Naive thymus-derived CD4-positive, alpha-beta T cell (primary cell): Measurements from ENCODE around the gene RPGRIP1. TPM values are rescaled to one million over a fixed set of nuclear protein-coding genes. Genes with fewer than 3 reads are reported as not detected.
"Not testable (repeated sequence)": the region's sequence is repeated elsewhere in the genome, so short reads cannot be mapped to it uniquely, and the experiment has no call there.

Experiments
- ATAC-seq: fragments of 150-1000 bp; cut with Tn5 transposase; 2 replicates; pipeline ENCODE4 v1.10.0; 2021; ENCODE audit warnings: mild to moderate bottlenecking, moderate library complexity
- CTCF ChIA-PET: fragments of 350-600 bp; sonication (Branson Sonifier 250); formaldehyde crosslinking; loops from one replicate; lab custom pipeline; 2021; ENCODE audit warnings: antibody characterized with exemption; lab: Charles Lee
- POLR2A ChIA-PET: fragments of 350-600 bp; sonication (Branson Sonifier 250); formaldehyde crosslinking; loops from one replicate; lab custom pipeline; 2021; ENCODE audit warnings: antibody characterized with exemption, inconsistent platforms; lab: Charles Lee
- DNase-seq, 9 donors: peaks; one replicate each; pipeline versions ENCODE4 v3.0.0 to v3.0.0-alpha.2; 2020 to 2022; ENCODE audit warnings: mixed read lengths in 1 of 9
- H3K27ac ChIP-seq: one replicate; pipeline ENCODE4 v1.7.0; 2013; ENCODE audit warnings: mild to moderate bottlenecking, low read depth, low read length, moderate library complexity
- H3K27me3 ChIP-seq, 2 donors: one replicate each; pipeline ENCODE4 v1.7.0; 2013; ENCODE audit warnings: low read length in 2 of 2, mild to moderate bottlenecking in 2 of 2, moderate library complexity in 2 of 2; ENCODE audit not compliant: control insufficient read depth in 2 of 2, insufficient read depth in 2 of 2
- H3K36me3 ChIP-seq, 3 experiments: 1 replicate in 2 of 3; 2 replicates in 1 of 3; pipeline ENCODE4 v1.7.0; 2013; ENCODE audit warnings: low read length in 3 of 3, mild to moderate bottlenecking in 3 of 3, moderate library complexity in 1 of 3; ENCODE audit not compliant: insufficient read depth in 3 of 3, control insufficient read depth in 2 of 3
- H3K4me1 ChIP-seq, 2 donors: one replicate each; pipeline ENCODE4 v1.7.0; 2013; ENCODE audit warnings: low read length in 2 of 2, mild to moderate bottlenecking in 2 of 2, moderate library complexity in 1 of 2; ENCODE audit not compliant: control insufficient read depth in 2 of 2, insufficient read depth in 2 of 2
- H3K4me3 ChIP-seq: 2 replicates; pipeline ENCODE4 v1.7.0; 2013; ENCODE audit warnings: mild to moderate bottlenecking, low read length
- H3K9me3 ChIP-seq, 3 experiments: 1 replicate in 2 of 3; 2 replicates in 1 of 3; pipeline ENCODE4 v1.7.0; 2013; ENCODE audit warnings: low read length in 3 of 3; ENCODE audit not compliant: control insufficient read depth in 2 of 3
- H3K27ac Mint-ChIP-seq, 9 donors: one replicate each; pipeline ENCODE4 v1.8.0; 2020 to 2022; ENCODE audit warnings: mixed read lengths in 9 of 9, mild to moderate bottlenecking in 8 of 9, moderate library complexity in 5 of 9, inconsistent platforms in 2 of 9
- H3K27me3 Mint-ChIP-seq, 5 donors: one replicate each; pipeline ENCODE4 v1.8.0; 2021 to 2022; ENCODE audit warnings: mixed read lengths in 5 of 5, mild to moderate bottlenecking in 1 of 5
- H3K36me3 Mint-ChIP-seq, 5 donors: one replicate each; pipeline ENCODE4 v1.8.0; 2020 to 2022; ENCODE audit warnings: mixed read lengths in 5 of 5, mild to moderate bottlenecking in 3 of 5, inconsistent platforms in 1 of 5
- H3K4me1 Mint-ChIP-seq, 7 donors: one replicate each; pipeline ENCODE4 v1.8.0; 2020 to 2022; ENCODE audit warnings: mixed read lengths in 7 of 7, mild to moderate bottlenecking in 3 of 7, inconsistent platforms in 1 of 7
- H3K4me3 Mint-ChIP-seq, 10 donors: one replicate each; pipeline ENCODE4 v1.8.0; 2020 to 2022; ENCODE audit warnings: mild to moderate bottlenecking in 10 of 10, mixed read lengths in 10 of 10, moderate library complexity in 6 of 10, inconsistent platforms in 2 of 10
- H3K9me3 Mint-ChIP-seq, 11 donors: one replicate each; pipeline ENCODE4 v1.8.0; 2020 to 2022; ENCODE audit warnings: mixed read lengths in 11 of 11, mild to moderate bottlenecking in 4 of 11, inconsistent platforms in 1 of 11, moderate library complexity in 1 of 11
- intact Hi-C, 2 donors: fragments of 100-400 bp; cut with micrococcal nuclease; formaldehyde crosslinking; loops; one replicate each; pipeline ENCODE4 v1.15.1; 2023
- polyA plus RNA-seq, 2 donors: library from polyadenylated mRNA; unstranded; fragments of 300-500 nt; fragmentation: Illumina TruSeq; gene quantifications; one replicate each; pipeline ENCODE4 v1.2.3, GENCODE V29; 2021
- total RNA-seq, 6 experiments: library from RNA in 5 of 6; stranded (reverse) in 5 of 6; gene quantifications; 1 replicate in 5 of 6; 2 replicates in 1 of 6; pipeline ENCODE4 v1.2.3 and lab custom pipeline; 2021 to 2026

The RPGRIP1 gene
- total and polyA plus RNA-seq, 7 experiments from 2014 or later, result 0.24 to 1.5 TPM; not detected in 5

GRCh38 chr14:21286516-21286915 is 6.6 kb downstream of the RPGRIP1 start:
- H3K4me3 Mint-ChIP-seq, H3K36me3 Mint-ChIP-seq, H3K27ac Mint-ChIP-seq, H3K27me3 ChIP-seq, H3K36me3 ChIP-seq, H3K27ac ChIP-seq, intact Hi-C loops, H3K4me3 ChIP-seq, H3K4me1 Mint-ChIP-seq, H3K4me1 ChIP-seq, ATAC-seq, H3K9me3 ChIP-seq, POLR2A ChIA-PET, H3K9me3 Mint-ChIP-seq, CTCF ChIA-PET, DNase-seq: not testable (repeated sequence)
- peaks cover 0 to 20% (median 6%) of the 10 kb centered on the region in 5 donors for H3K27me3 Mint-ChIP-seq

GRCh38 chr14:21287168-21287567 is 7.3 kb downstream of the RPGRIP1 start:
- Mint-ChIP-seq H3K27me3 (peaks cover 0 to 20% (median 6%) of the 10 kb centered on the region in 5 donors), H3K9me3 (no peaks in the 10 kb centered on the region), H3K36me3 (no peaks in the 10 kb centered on the region), H3K4me3 (no peak overlapping the region), H3K4me1 (no peaks in the 10 kb centered on the region), H3K27ac (no peak overlapping the region)
- no peak overlapping the region for H3K4me3 ChIP-seq
- H3K27me3 ChIP-seq, result no peaks in the 10 kb centered on the region
- H3K36me3 ChIP-seq, result no peaks in the 10 kb centered on the region
- H3K27ac ChIP-seq, result no peak overlapping the region
- ChIA-PET CTCF (no interaction called here), POLR2A (no interaction called here)
- no peak for ATAC-seq
- DNase-seq, result no peak
- intact Hi-C loops, result no loop called here
- no peaks in the 10 kb centered on the region for H3K4me1 ChIP-seq
- no peaks in the 10 kb centered on the region for H3K9me3 ChIP-seq

- H3K4me1 Mint-ChIP-seq, CTCF ChIA-PET, H3K36me3 Mint-ChIP-seq, H3K9me3 Mint-ChIP-seq, DNase-seq, ATAC-seq, H3K36me3 ChIP-seq, intact Hi-C loops, H3K4me1 ChIP-seq, H3K27me3 ChIP-seq, H3K9me3 ChIP-seq, H3K4me3 Mint-ChIP-seq, H3K4me3 ChIP-seq, H3K27ac Mint-ChIP-seq, H3K27ac ChIP-seq: not testable (repeated sequence)
- POLR2A ChIA-PET, result interaction anchor here (0.7 kb wide), 1 partner anchor 43 kb away, joined by 4 read pairs; no protein-coding TSS in a partner anchor
- H3K27me3 Mint-ChIP-seq, result peaks cover 6 to 11% (median 8%) of the 10 kb centered on the region in 5 donors
Observed at GRCh38 chr14:21294026-21294425, 14.1 kb downstream of the RPGRIP1 start.

GRCh38 chr14:21298358-21298757 is 18.5 kb downstream of the RPGRIP1 start:
- no peak overlapping the region for H3K27ac Mint-ChIP-seq
- H3K9me3 Mint-ChIP-seq, result no peaks in the 10 kb centered on the region
- intact Hi-C loops, result no loop called here
- H3K36me3 ChIP-seq, result no peaks in the 10 kb centered on the region
- peaks cover 0 to 5% of the 10 kb centered on the region in 2 donors for H3K4me1 ChIP-seq
- no peak overlapping the region for H3K27ac ChIP-seq
- DNase-seq (no peak), ATAC-seq (no peak)
- peaks cover 20 to 40% (median 30%) of the 10 kb centered on the region in 5 donors for H3K27me3 Mint-ChIP-seq
- ChIA-PET CTCF (no interaction called here), POLR2A (no interaction called here)
- H3K4me3 Mint-ChIP-seq, result no peak overlapping the region
- peaks cover 0 to 8% (median 2%) of the 10 kb centered on the region in 7 donors for H3K4me1 Mint-ChIP-seq
- no peaks in the 10 kb centered on the region for H3K36me3 Mint-ChIP-seq
- no peaks in the 10 kb centered on the region for H3K27me3 ChIP-seq
- no peak overlapping the region for H3K4me3 ChIP-seq
- no peaks in the 10 kb centered on the region for H3K9me3 ChIP-seq

GRCh38 chr14:21299562-21300130 is 19.8 kb downstream of the RPGRIP1 start:
- H3K4me1 Mint-ChIP-seq, result peaks cover 0 to 8% (median 2%) of the 10 kb centered on the region in 7 donors
- ChIA-PET CTCF (no interaction called here), POLR2A (no interaction called here)
- no peak for ATAC-seq
- H3K4me3 Mint-ChIP-seq, result peak overlapping the region in 1 of 10 donors; percentile 16
- no peak overlapping the region for H3K27ac Mint-ChIP-seq
- H3K27me3 ChIP-seq, result no peaks in the 10 kb centered on the region
- intact Hi-C loops, result no loop called here
- H3K4me3 ChIP-seq, result no peak overlapping the region
- DNase-seq, result no peak
- H3K36me3 ChIP-seq, result no peaks in the 10 kb centered on the region
- H3K9me3 Mint-ChIP-seq, result no peaks in the 10 kb centered on the region
- no peaks in the 10 kb centered on the region for H3K9me3 ChIP-seq
- H3K36me3 Mint-ChIP-seq, result no peaks in the 10 kb centered on the region
- peaks cover 0 to 5% of the 10 kb centered on the region in 2 donors for H3K4me1 ChIP-seq
- no peak overlapping the region for H3K27ac ChIP-seq
- H3K27me3 Mint-ChIP-seq, result peaks cover 20 to 38% (median 30%) of the 10 kb centered on the region in 5 donors

- H3K36me3 Mint-ChIP-seq, result no peaks in the 10 kb centered on the region
- peaks cover 20 to 38% (median 30%) of the 10 kb centered on the region in 5 donors for H3K27me3 Mint-ChIP-seq
- H3K9me3 Mint-ChIP-seq, result no peaks in the 10 kb centered on the region
- H3K4me1 Mint-ChIP-seq, result peaks cover 0 to 8% (median 2%) of the 10 kb centered on the region in 7 donors
- Histone ChIP-seq H3K27ac (no peak overlapping the region), H3K4me1 (peaks cover 0 to 5% of the 10 kb centered on the region in 2 donors), H3K27me3 (no peaks in the 10 kb centered on the region), H3K4me3 (peak overlapping the region; percentile 6), H3K9me3 (no peaks in the 10 kb centered on the region), H3K36me3 (no peaks in the 10 kb centered on the region)
- ChIA-PET POLR2A (no interaction called here), CTCF (no interaction called here)
- H3K27ac Mint-ChIP-seq, result no peak overlapping the region
- ATAC-seq (peak; percentile 52), DNase-seq (peak in 3 of 9 donors; percentile 6 to 12 (median 9))
- intact Hi-C loops, result no loop called here
- peak overlapping the region in 7 of 10 donors; percentile 16 to 64 (median 48) for H3K4me3 Mint-ChIP-seq
Observed at GRCh38 chr14:21300892-21301291, 21.0 kb downstream of the RPGRIP1 start.
